GM13977 (cell line): Measurements from ENCODE around the gene INVS.

Experiments
- DNase-seq: peaks from one replicate; pipeline ENCODE4 v3.0.0; 2012; ENCODE audit warnings: low spot score
- CTCF ChIP-seq: IDR thresholded peaks from 2 replicates; pipeline ENCODE4 v1.5.1; 2012; ENCODE audit warnings: mild to moderate bottlenecking, control low read depth; ENCODE audit not compliant: insufficient read depth; ENCODE audit errors: extremely low read depth, missing control alignments
- in situ Hi-C: fragments of 300-500 bp; cut with MboI; formaldehyde crosslinking; loops from one replicate; pipeline ENCODE4 v1.12.0; 2022; ENCODE audit warnings: low sequenced_read_pairs, low pct_unique_long_range_greater_than_20kb, mixed read lengths, inconsistent platforms; ENCODE audit not compliant: unreplicated experiment

INVS gene

DNA sequence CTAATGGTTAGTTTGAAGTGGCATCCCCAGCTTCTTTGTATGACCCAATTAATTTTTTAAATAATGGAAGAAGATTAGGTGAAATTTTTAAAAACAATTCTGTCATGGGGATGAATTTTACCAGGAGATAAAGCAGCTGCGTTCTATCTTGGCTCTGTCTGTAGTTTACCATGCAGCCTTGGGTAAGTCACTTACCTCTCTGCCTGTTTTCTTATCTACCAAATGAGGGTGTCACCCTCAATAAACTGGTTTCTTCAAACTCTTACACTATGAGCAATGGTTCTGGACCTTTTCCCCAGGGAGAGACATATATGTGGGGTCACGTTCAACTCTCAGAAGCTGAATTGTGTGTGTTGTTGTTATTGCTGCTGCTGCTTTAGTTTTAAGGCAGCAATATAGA, 182.0 kb downstream of the INVS start:
- no peak for DNase-seq
- in situ Hi-C loops, result no loop called here
- TF ChIP-seq CTCF, result no peak

DNA sequence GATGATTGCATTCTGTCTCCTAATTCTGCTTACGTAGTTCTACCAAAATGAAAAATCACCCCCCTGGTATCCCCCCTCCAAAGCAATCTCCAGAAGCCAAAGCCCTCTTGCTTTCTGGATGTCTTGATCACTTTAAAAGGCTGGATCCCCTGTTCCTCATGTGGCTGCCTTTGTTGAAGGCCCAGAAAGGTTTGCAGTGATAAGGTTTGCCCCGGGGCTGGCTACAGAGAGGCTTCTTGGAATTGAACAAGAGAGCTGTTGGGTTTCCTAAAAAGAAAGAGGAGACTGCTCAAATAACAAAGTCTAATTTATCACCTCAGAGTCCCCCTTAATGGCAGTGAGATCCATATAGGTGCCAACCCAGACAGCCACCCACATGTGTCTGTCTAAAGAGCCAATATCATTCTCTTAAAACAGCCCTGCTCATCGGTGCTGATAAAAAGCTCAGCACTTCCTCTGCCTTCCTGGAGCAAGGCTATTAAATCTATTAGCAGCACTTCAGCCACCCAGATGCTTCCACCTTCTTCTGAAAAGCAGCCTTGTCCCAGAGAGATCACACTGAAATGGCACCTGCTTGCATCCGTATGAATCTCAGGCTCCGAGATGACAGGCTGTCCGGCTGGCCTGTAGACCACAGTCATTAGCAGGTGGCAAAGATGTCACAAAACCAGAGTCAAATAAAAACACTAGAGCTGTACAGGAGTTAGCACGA, 182.8 kb downstream of the INVS start:
- TF ChIP-seq CTCF, result no peak
- DNase-seq, result no peak
- in situ Hi-C loops, result no loop called here

DNA sequence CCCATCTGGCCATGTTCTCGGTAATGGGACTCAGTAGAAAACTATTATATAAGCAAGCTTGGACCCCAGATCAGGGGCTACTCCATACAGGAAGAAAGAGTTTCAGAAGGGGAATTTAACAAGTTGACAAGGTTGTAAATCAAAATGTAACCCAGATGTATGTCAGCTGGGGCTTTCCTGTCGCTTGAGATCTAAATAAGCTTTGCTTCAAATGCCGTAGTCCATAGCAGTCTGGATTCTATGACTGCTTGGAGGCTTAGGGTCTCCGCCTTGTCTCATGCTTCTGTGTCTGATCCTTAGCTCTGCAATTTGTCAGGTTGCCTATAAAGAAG, 183.3 kb downstream of the INVS start:
- in situ Hi-C loops, result no loop called here

DNA sequence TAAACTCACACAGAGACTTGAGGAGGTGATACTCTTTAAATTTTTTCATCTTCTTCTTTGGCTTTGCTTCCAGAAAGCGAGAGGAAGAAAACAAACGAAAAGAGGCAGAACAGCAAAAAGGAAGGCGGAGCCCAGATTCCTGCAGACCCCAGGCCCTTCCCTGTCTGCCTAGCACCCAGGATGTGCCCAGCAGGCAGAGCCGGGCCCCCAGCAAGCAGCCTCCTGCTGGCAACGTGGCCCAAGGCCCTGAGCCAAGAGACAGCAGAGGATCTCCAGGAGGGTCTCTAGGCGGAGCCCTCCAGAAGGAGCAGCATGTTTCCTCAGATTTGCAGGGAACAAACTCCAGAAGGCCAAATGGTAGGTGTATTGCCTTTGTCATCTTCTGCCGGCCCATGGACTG, 185.2 kb downstream of the INVS start:
- in situ Hi-C loops, result no loop called here
- DNase-seq, result no peak
- TF ChIP-seq CTCF, result no peak

More for the DNA sequence above, 183.3 kb downstream of the INVS start:
- no peak for TF ChIP-seq CTCF
- no peak for DNase-seq

GRCh38 chr9:100285080-100285479, 186.0 kb downstream of the INVS start:
- no peak for TF ChIP-seq CTCF
- DNase-seq, result no peak
- in situ Hi-C loops, result no loop called here

- no peak for TF ChIP-seq CTCF
- in situ Hi-C loops, result no loop called here
- DNase-seq, result no peak
Observed at GRCh38 chr9:100285601-100286000, 186.6 kb downstream of the INVS start.

DNA sequence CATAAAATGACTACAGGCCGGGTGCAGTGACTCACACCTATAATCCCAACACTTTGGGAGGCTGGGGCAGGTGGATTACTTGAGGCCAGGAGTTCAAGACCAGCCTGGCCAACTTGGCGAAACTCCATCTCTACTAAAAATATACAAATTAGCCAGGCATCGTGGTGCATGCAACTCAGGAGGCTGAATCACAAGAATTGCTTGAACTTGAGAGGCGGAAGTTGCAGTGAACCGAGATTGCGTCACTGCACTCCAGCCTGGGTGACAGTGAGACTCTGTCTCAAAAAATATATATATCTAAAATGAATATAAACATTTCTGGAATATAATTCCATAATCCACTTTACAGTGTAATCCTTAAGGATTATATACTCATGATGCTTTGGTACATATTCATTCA, 187.2 kb downstream of the INVS start:
- DNase-seq, result no peak
- TF ChIP-seq CTCF, result no peak
- in situ Hi-C loops, result no loop called here
